Activated effector memory CD4-positive, alpha-beta T cell treated with anti-CD3 and anti-CD28 coated beads, Interleukin-2, amount 50 U/mL, for 16 hours (primary cell): ENCODE results near the gene PARD6B.
"Not testable (repeated sequence)": the region's sequence is repeated elsewhere in the genome, so short reads cannot be mapped to it uniquely, and the experiment has no call there.

Experiments used
- DNase-seq: peaks from one replicate; pipeline ENCODE4 v3.0.0-alpha.2; 2020

Gene PARD6B

GRCh38 chr20:50704514-50704913 is 26.9 kb upstream of the PARD6B start:
- no peak for DNase-seq

- DNase-seq = no peak
These were observed 26.4 kb upstream of the PARD6B start for GRCh38 chr20:50704971-50705370.

- no peak for DNase-seq
These were observed 22.3 kb upstream of the PARD6B start for GRCh38 chr20:50708845-50709635.

- no peak for DNase-seq
These were observed 21.8 kb upstream of the PARD6B start for GRCh38 chr20:50709636-50709973.

- no peak for DNase-seq
These were observed 20.8 kb upstream of the PARD6B start for GRCh38 chr20:50710492-50711063.

GRCh38 chr20:50711113-50711825 is 20.1 kb upstream of the PARD6B start:
- no peak for DNase-seq

- no peak for DNase-seq
These were observed 18.4 kb upstream of the PARD6B start for GRCh38 chr20:50712771-50713656.

GRCh38 chr20:50713657-50714101 is 17.7 kb upstream of the PARD6B start:
- no peak for DNase-seq

- not testable (repeated sequence) for DNase-seq
These were observed 17.0 kb upstream of the PARD6B start for GRCh38 chr20:50714426-50714825.

GRCh38 chr20:50715694-50716093 is 15.7 kb upstream of the PARD6B start:
- no peak for DNase-seq

- DNase-seq = no peak
These were observed 14.9 kb upstream of the PARD6B start for GRCh38 chr20:50716518-50716917.

- DNase-seq = no peak
These were observed 14.1 kb upstream of the PARD6B start for GRCh38 chr20:50717312-50717711.

GRCh38 chr20:50717974-50718761 is 13.2 kb upstream of the PARD6B start:
- DNase-seq = no peak

- no peak for DNase-seq
These were observed 12.1 kb upstream of the PARD6B start for GRCh38 chr20:50719328-50719727.

- no peak for DNase-seq
These were observed 11.4 kb upstream of the PARD6B start for GRCh38 chr20:50720026-50720425.

GRCh38 chr20:50720582-50720981 is 10.8 kb upstream of the PARD6B start:
- no peak for DNase-seq

GRCh38 chr20:50721881-50722281 is 9.5 kb upstream of the PARD6B start:
- DNase-seq = no peak

- DNase-seq = no peak
These were observed 8.8 kb upstream of the PARD6B start for GRCh38 chr20:50722424-50723155.

GRCh38 chr20:50723672-50724071 is 7.7 kb upstream of the PARD6B start:
- DNase-seq = no peak

GRCh38 chr20:50724112-50724725 is 7.2 kb upstream of the PARD6B start:
- no peak for DNase-seq
